Measurements from ENCODE around the gene CNGA3.

Gene CNGA3

DNA sequence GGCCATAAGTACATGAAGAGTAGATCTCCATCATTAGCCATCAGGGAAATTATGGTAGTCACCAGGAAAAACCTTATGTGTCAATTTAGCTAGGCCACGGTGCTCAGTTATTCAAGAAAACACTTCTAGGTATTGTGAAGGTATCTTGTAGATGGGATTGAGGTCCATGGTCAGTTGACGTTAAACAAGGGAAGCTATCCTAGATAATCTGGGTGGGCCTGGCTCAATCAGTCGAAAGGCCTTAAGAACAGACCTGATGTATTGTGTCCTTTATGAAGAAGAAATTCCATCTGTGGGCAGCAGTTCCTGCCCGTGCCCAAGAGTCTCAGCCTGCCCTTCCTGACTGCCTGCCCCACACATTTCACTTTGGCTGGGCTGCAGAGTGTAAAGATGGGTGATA, 16.7 kb upstream of the CNGA3 start:
- DNase-seq (ENCODE audit: low spot score) = no peak

DNA sequence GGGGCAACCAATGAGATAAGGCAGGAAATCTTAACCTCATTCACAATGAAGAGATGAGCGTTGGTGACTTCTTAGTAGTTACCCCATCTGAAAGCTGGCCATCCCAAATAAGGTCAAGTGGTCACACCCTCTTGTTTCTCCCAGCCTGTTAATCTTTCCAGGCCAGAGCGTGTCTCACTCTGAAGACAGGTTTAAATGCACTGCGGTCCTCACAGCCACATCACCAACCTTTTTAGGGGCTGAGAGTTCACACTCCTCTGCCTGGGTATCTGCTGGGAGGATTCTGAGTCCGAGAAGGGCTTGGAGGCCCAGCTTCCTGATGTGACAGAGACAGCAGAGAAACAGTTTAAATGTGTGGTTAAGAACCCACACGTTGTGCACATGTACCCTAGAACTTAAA, 13.3 kb upstream of the CNGA3 start:
- DNase-seq (ENCODE audit: low spot score) = no peak

DNA sequence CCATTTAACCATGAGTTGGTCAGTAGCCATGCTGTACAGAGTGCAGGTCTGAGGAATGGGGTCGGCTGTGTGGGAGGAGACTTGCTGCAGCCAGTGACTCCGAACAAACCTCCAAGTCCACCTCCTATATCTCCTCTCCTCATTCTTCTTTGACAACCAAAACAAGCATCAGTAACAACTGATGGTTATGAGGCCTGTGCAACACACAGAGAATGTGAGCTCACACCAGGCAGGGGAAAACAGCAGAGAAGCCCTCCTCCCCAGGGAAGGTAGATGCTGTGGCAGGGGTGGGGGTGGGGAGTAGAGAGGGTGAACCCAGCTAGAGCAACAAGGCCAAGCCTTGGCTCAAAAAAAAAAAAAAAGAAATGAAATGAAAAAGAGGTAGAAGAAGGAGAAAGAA, 12.3 kb upstream of the CNGA3 start:
- DNase-seq (ENCODE audit: low spot score) = no peak

DNA sequence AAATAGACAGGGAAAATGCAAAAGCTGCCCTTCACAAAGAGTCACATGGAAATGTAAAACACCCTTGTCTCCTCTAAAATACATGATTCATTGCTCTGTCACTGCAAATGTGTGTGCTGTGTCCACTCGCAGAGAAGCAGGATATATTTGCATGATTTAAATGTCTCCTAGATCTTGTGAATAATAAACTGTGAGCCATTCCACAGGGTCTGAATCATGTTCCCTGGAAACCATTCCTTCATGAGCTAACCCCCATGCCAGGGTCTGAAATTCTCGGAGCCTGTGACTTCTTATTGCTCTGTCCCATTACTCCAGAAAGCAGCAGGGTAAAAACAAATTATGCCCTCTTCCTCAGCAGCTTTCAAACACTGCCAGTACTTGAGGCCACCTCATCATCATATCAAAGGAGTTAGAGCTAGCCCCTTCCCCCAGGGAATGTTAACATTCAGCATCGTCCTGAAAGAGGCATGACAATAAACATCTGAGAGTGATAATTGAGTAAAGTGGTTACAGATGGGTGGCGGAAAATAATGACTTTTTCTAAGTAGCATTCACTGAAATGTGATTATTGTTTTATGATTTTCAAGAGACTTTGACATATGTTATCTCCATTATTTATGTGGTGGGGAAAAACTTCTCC, 11.7 kb upstream of the CNGA3 start:
- DNase-seq (ENCODE audit: low spot score) = no peak

DNA sequence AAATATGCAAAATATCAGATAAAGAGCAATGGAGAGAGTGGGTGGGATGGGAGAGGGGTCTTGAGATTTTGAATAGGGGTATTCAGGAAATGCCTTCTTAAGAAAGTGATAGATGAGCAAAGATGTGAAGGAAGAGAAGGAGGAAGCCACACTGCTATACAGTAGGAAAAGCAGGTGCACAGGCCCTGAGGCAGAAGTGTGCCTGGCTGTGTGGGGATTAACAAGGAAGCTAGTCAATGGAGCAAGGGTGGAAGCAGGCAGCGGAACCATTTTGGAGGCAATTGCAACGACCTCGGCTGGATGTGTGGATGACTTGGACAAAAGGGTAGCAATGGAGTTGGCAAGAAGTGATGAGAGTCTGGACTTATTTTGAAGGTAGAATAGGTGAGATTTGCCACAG, 11.0 kb upstream of the CNGA3 start:
- no peak for DNase-seq (ENCODE audit: low spot score)

DNA sequence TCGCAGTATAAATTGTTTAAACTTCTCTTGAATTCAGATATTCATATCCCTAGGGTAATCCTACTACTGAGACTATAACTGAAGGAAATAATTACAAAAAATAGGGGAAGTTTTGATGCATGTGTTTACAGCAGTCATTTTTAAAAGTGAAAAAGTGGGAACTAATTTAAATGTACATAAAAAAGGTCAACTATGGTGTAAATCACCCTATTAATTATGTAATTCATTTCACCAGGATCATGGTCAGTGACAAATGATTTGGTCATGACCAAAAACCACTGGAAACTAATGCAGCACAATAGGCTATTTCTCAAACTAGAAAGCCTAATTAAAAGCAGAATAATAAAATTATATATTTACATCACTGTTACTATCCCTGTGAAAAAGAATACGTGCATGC, 5.0 kb upstream of the CNGA3 start:
- DNase-seq (ENCODE audit: low spot score) = no peak

DNA sequence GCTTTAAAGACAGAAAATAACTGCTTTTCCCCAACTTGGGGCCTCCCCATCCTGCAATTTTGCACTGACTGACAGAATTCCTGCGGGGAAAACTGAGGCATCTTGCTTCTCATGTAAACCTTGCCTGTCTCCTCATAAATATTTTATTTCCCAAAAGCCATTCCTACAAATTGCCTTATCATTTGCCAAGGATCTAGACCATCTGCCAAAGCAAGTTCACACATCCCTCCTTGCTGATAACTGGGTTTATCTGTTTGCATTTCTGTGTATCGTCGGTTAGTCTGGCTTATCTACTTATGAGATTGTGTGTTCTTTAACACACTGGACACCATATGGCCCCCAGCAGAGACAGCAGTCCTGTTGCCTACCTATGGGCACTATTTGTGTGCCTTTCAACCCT, 3.0 kb upstream of the CNGA3 start:
- DNase-seq (ENCODE audit: low spot score) = no peak

DNA sequence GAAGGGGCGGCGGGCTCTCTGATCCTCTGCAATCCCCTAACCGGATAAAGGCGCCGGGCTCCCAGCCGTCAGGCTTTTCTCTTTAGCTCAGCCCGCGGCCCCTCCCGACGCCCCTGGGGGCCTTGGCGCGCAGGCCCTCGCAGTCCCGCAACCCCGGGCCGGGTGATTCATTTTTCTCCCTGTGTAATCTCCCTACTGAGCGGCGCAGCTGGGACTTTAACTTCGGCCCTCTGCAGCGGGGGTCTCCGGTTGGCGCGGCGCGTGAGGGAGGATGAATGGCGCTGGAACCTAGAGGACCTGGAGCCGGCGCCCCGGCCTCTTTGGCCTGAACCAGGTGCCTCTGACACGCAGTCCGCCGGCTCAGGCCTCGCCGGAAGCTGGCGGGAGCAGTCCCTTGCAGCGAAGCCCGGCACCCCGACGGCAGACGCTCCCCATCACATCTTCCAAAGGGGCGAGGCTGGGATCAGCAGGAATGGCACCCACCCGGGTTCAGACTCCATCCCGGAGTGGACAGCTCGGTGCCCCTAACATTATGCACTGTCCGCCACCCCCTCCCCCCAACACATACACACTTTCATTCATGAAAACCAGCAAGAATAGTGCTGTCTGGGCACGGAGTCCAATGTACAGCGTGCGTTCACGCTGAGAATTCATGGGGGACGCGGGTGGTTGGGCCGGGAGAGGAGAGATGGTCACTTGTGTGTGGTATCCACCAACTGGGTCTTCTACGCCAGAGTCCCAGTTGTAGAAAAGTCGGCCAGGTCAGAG, 1.2 kb downstream of the CNGA3 start:
- no peak for DNase-seq (ENCODE audit: low spot score)

DNA sequence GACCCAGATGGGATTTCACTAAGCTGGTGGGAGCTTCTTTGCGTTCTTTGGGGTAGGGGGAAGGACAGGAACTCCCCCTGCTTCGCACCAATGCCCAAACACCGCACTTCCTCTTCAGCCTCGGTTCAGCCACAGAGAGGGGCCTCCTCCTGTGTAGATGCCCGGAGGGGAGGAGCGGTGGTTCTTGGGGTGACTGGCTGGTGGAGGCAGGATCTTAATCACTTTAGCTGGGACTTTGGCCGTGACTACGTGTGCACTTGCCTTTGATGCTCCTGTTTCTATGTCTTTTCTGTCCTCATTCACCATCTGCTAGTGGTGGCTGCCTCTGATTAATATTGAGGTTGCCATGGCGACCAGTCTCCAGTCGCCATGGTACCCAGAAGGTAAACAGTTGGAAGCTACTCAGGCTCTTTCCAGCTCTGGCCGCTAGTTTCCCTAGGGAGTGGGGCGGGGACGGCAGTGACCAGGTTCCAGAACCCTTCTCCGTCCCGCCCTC, 1.9 kb downstream of the CNGA3 start:
- DNase-seq (ENCODE audit: low spot score) = no peak

DNA sequence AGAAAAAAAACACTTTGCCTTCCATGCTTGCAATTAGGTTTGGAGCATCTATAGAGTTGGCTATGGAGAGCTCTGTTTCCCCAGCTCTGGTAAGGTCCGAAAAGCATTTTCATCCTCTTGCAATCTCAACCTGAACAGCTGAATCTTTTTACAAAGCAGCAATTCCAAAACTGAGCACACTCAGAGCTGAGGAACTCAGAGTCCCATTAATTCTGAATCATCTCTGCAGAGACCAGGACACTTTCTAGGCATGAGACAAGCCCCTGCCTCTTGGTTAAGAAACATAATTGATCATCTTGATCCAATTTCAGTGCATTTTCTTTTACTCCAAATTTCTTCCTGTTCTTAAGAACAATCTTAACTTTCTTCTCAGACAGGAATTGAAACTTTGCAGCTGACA, 4.2 kb downstream of the CNGA3 start:
- no peak for DNase-seq (ENCODE audit: low spot score)

DNA sequence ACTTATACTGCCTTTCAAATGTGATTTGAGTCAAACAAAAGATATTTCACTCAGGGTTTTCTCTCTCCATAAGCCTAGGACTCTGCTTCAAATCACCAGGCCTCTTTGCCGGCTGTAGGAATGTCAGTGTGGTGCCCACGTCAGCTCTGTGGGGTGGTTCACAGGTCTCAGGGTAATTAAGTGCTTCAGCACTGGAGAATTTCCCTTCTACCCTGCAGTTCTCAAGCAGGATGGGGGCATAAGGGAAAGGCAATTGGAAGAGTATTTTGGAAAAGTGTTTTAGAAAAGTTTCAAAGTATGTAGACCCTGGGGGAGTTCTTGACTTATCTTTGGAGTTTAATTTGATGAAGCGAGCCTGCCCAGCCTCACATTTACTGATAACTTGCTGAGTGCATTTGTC, 9.6 kb downstream of the CNGA3 start:
- no peak for DNase-seq (ENCODE audit: low spot score)

DNA sequence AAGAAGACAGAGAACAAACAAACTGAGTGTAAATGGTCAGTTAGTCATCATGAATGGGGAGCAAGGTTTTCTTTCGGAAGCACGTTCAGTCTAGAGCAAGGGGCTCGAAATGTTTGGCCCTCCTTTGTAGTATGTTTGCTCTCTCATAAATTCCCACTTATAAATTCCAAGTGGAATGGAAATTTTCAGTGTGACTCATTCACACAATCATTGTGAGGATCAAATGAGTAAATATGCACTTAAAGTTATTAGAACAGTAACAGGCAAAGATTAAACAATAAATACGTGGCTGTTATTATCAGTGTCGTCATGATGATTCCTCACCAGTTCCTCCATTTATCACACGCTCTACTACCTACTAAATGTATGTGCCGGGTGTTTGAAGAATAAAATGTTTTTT, 10.5 kb downstream of the CNGA3 start:
- DNase-seq (ENCODE audit: low spot score) = no peak

DNA sequence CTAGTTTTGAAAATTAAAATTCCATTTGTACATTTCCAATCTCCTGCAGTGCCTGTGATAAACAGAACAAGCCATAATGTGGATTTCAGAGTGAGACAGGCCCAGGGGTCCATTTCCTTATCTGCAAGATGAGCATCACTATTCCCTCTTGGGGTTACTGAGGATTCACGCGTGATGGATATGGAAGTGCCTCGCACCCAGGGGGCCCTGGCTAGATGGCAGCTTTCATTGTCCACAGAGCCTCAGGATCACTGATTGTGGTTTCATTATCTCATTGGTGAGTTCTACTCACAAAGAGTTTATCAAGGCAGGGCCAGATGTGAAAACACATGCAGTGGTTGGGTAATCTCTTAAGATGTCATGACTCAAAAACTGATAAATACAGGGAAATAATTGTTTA, 11.6 kb downstream of the CNGA3 start:
- DNase-seq (ENCODE audit: low spot score) = no peak

DNA sequence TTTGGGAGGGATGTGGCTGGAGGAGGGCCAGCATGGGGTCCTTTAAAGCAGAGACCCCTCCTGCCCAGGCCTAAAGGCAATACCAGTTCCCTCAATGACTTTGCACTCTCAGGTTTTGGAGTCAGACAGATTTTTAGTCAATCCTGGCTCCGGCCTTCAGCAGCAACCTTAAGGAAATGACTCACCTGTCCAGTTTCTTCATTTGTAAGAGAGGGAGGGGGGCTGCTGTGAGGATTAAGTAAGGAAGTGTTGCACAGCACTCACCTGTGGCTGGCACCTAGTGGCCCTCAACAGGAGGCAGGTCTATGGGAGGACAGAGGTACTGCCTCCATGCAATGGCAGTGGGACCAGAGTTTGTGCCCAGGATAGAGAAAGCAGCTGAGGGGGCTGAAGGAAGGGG, 13.7 kb downstream of the CNGA3 start:
- no peak for DNase-seq (ENCODE audit: low spot score)

DNA sequence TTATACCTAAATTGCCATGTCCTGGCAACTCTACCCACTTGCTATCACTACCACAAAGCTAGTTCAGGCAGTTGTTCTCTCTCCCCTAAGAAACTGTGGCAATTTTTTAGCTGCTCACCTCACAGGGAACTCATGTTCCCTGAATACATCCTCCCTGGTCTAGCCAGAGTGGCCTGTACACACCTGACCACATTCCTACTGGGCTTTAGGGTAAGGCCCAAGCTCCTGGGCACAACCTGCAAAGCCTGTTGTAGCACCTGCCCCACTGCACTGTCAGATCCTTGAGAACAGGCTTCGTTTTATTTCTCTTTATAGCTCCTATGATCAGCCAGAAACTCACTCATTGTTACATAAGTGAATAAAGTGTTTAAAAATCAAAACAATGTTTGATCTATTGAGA, 21.5 kb downstream of the CNGA3 start:
- DNase-seq (ENCODE audit: low spot score) = no peak

DNA sequence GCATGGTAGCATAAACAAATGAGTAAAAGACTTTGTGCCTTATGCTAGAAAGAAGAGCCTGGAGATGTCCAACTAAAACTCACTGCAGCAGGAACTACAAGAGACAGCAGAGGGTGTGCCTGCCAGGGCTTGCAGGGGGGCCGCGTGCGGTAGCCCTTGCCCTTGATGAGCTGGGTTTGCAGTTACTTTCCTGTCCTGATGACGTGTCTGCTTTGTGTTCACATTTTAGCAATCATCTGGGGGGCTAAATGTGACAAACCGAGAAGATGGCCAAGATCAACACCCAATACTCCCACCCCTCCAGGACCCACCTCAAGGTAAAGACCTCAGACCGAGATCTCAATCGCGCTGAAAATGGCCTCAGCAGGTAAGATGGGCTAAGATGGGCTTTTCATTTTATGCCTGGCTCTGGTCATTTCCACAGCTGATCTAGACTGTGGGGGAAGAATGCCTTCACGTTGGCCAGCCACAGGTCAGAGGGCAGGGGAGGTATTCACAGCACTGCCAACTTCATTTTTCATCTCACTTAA, 23.5 kb downstream of the CNGA3 start:
- no peak for DNase-seq (ENCODE audit: low spot score)

DNA sequence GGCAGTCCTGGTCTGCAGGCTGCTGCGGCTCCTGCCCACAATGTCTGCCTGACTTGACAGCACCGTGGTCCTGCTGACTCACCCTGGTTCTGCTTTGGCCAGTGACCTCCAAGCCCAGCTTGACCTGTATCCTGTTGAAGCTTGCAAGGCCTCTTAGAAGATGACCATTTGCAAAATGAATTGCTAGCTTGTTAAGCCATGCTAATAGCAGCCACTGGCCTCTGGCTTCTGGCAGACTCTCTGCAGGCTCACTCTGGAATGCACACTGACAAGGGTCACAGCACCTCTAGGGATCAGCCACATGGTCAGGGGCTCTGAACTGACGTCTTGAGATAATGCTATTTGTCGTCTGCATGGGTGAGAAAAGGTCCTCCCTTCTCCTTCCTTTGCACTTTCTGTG, 25.9 kb downstream of the CNGA3 start:
- DNase-seq (ENCODE audit: low spot score) = no peak

DNA sequence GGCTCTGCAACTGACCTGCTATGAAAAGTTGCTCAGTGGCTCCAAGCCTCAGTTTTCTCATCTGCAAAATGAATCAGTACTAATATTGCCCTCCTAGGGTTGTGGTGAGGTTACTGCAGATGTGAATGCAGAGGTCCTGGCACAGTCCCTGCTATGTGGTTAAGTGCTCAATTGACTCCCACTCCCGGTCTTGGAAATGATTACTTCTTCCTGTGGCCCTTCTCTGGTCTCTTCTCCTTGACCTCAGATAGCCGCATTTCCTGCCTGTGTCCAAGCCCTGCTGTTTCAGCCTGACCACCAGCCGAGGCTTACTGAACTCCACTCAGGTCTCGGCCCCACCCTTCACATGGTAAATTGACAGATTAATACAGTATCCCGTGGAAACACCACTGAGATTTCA, 26.3 kb downstream of the CNGA3 start:
- no peak for DNase-seq (ENCODE audit: low spot score)

DNA sequence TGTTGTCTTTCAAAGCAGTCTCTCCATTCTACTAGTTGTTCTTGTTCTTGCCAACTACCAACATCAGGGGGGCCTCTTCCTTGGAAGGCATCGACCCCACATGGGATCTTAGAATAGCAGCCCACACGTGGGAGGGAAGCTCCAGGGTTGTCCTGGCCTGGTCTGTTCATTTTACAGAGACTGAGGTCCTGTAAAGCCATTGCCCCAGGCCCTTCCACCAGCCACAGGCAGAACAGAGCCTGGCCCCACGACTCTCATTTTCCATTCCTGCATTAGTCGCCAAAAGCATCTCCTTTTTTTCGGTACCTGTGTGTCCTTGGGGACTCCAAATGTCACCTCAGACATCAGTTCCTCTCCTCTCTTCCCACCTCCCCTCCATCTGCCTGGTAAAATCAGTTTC, 28.0 kb downstream of the CNGA3 start:
- DNase-seq (ENCODE audit: low spot score) = no peak

DNA sequence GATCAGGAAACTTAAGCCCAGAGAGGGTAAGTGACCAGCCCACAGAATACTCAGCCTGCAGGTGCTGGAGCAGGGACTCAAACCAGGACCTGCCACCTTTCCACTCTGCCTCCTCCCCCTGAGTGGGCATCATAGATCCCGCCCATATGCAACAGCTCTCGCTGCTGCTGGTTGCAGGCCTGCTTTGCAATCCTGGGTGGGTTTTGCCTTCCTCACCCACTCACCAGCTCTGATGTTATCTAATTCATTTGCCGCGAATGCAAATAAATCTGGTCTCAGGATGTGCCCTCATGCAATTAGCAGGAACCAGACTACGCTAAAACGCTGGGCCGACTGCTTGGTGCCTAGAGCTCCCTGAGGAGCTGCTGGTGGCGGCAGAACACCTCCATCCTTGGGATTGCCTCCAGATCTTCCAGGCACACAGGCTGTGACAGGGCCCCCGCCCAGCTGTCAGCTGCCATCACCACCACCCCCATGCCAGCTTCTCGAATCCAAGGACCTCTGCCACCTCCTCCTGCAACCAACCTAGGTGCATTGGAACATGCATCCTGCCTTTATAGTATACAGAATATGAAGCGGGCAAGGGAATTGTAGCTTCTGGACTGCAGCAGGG, 28.8 kb downstream of the CNGA3 start:
- no peak for DNase-seq (ENCODE audit: low spot score)

DNA sequence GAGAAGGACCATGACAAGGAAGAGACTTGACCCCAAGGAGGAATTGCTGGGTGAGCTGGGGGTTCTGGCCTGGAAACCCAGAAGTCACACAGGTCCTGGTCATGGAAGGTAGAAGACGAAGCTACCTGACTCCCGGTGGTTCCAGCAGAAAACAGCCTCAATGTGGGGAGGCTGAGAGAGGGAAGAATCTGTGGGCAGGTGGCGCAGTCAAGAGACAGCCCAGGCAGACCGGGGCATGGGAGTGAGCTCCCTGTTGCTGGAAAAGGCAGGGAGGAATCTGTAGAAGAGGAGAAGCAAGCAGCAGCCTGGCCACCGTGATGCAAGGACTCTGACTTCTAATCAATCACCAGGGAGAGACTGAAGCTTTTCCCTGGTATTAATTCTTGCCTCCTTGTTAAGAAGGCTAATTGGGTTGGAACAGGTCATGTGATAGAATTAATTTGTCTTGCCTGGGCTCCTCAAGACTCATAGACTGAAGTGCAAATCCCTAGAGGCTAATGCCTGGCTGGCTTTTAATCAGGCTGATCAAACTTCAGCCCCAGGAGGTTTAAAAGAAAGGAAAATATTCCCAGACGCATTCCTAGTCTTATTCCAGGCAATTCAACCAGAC, 30.1 kb downstream of the CNGA3 start:
- no peak for DNase-seq (ENCODE audit: low spot score)

DNA sequence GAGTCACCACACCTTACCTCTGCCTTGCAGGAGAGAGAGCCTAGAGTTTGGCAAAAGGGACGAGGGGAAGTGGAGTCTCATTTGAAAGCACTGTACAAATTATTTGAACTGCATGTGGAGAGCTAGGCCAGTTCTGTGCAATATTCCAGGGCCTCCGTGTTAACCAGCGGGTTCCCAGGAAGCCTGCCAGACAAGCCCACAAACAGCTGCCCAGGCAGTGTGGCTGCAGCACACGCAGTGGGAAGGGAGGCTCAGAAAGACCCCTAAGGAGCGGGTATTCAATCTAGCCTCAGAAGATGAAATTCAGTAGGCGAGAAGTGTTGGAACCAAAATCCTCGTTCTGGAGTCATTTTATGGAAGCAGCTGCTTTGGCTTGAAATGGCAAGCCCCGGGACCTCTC, 30.7 kb downstream of the CNGA3 start:
- no peak for DNase-seq (ENCODE audit: low spot score)

DNA sequence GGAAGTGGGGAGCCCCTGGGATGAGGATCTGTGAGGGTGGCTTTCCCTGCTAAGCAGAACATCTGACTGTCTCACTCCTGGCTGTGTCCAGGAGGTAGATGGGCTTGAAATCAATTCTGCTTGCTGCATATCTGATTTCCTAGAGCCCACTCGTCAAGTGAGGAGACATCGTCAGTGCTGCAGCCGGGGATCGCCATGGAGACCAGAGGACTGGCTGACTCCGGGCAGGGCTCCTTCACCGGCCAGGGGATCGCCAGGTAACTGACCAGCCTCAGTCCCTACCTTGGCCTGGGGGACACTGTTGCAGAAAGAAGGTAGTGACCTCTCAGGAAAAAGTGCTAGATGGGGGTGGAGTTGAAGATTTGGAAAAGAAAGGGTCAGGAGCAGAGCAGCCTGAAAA, 31.3 kb downstream of the CNGA3 start:
- DNase-seq (ENCODE audit: low spot score) = no peak
